ENCODE results near the gene SPRN.

Gene SPRN

GRCh38 chr10:133373174-133374090 lies 51.0 kb downstream of the SPRN start, which contains the start of gene ECHS1:
Gene ECHS1, minus strand, starts transcription at chr10:133373354. Its CDS starts 21 bp downstream, at chr10:133373333.
- peak within 1 kb of the TSS; percentile 90 for H3K4me3 ChIP-seq (ENCODE audit: low read depth, low read length)
- DNase-seq (ENCODE audit: low read depth), result no peak
- no peak for TF ChIP-seq CTCF (IDR thresholded peaks at IDR 0.05; ENCODE audit: low read depth, low read length, missing control alignments)

GRCh38 chr10:133372507-133372906 lies 51.9 kb downstream of the SPRN start:
- DNase-seq (ENCODE audit: low read depth), result no peak
- H3K4me3 ChIP-seq (ENCODE audit: low read depth, low read length), result peak overlapping the region; percentile 90
- no peak for TF ChIP-seq CTCF (IDR thresholded peaks at IDR 0.05; ENCODE audit: low read depth, low read length, missing control alignments)

Measured in GM12864 (cell line).